K562 (cell line): ENCODE data around the gene MYO1E. TPM values are rescaled to one million over a fixed set of nuclear protein-coding genes. Genes with fewer than 3 reads are reported as not detected.

Experiments used
- ATAC-seq: fragments of 200-7000 bp; cut with Tn5 transposase; 3 replicates; pipeline ENCODE4 v1.9.1; 2020; ENCODE audit warnings: moderate library complexity
- BruUV-seq: library from RNA; stranded (reverse); fragments of 400-500 nt; replicated peaks from 2 replicates; lab custom pipeline; 2021; lab: Mats Ljungman, UMichigan
- CTCF ChIA-PET: fragments of 300-600 bp; formaldehyde crosslinking; extraction: SDS; loops from one replicate; lab custom pipeline; 2021; ENCODE audit warnings: low intra/inter-chr PET ratio; lab: Yijun Ruan, JAX
- POLR2A ChIA-PET: fragments of 300-600, 350-650 bp; sonication (Branson Sonifier 250); formaldehyde crosslinking; extraction: SDS; loops from one replicate; lab custom pipeline; 2021; ENCODE audit warnings: antibody characterized with exemption, inconsistent platforms; lab: Yijun Ruan, JAX
- DNase-seq, 4 experiments: peaks; one replicate each; pipeline versions ENCODE4 v3.0.0 to v3.0.0-alpha.2; 2011 to 2018; ENCODE audit warnings: low spot score in 3 of 4, mixed read lengths in 3 of 4; ENCODE audit errors: extremely low read depth in 1 of 4
- FAIRE-seq: peaks from 2 replicates; lab custom pipeline; 2011; peaks lifted over from hg19 to GRCh38; lab: Jason Lieb, UNC
- H2AFZ ChIP-seq: 2 replicates; pipeline ENCODE4 v1.6.0; 2011; ENCODE audit warnings: low read depth, low read length, control low read depth, inconsistent platforms
- H3K27ac ChIP-seq: fragments of 200-600 bp; 3 replicates; pipeline ENCODE4 v1.8.0; 2011; ENCODE audit warnings: low read depth, mild to moderate bottlenecking, control low read depth, inconsistent platforms, low read length, moderate library complexity, mixed read lengths; ENCODE audit errors: extremely low read depth
- H3K27me3 ChIP-seq, 2 experiments: fragments of 300-600 bp in 1 of 2; 2 replicates in 1 of 2; 3 replicates in 1 of 2; pipeline versions ENCODE4 v1.6.0 to v1.8.0; 2011; ENCODE audit warnings: inconsistent platforms in 2 of 2, low read length in 2 of 2, mild to moderate bottlenecking in 1 of 2, mixed read lengths in 1 of 2, moderate library complexity in 1 of 2; ENCODE audit not compliant: control insufficient read depth in 2 of 2, insufficient read depth in 2 of 2
- H3K36me3 ChIP-seq: fragments of 300-600 bp; 3 replicates; pipeline ENCODE4 v1.8.0; 2011; ENCODE audit warnings: mild to moderate bottlenecking, low read length, inconsistent platforms; ENCODE audit not compliant: control insufficient read depth, insufficient read depth
- H3K4me1 ChIP-seq, 2 experiments: fragments of 200-600 bp in 1 of 2; replicated peaks in 1 of 2; 2 replicates in 1 of 2; 3 replicates in 1 of 2; pipeline versions ENCODE4 v1.5.1 to v1.8.0; 2011; ENCODE audit warnings: inconsistent platforms in 2 of 2, low read length in 2 of 2, mild to moderate bottlenecking in 1 of 2, mixed read lengths in 1 of 2, moderate library complexity in 1 of 2; ENCODE audit not compliant: control insufficient read depth in 2 of 2, insufficient read depth in 2 of 2
- H3K4me2 ChIP-seq: 2 replicates; pipeline ENCODE4 v1.6.1; 2011; ENCODE audit warnings: low read length, control low read depth, inconsistent platforms, mixed read lengths; ENCODE audit not compliant: insufficient read depth
- H3K4me3 ChIP-seq: fragments of 200-600 bp; sonication (generic), shearing (Covaris generic); 2 replicates; pipeline ENCODE4 v1.5.1; 2016; ENCODE audit warnings: control low read depth, inconsistent platforms
- H3K79me2 ChIP-seq: fragments of 200-600 bp; 3 replicates; pipeline ENCODE4 v1.8.0; 2011; ENCODE audit warnings: low read length, inconsistent platforms; ENCODE audit not compliant: control insufficient read depth, insufficient read depth
- H3K9ac ChIP-seq, 2 experiments: 2 replicates each; pipeline versions ENCODE4 v1.6.0 to v1.6.1; 2011; ENCODE audit warnings: low read depth in 2 of 2, low read length in 2 of 2, control low read depth in 1 of 2, inconsistent platforms in 1 of 2, mild to moderate bottlenecking in 1 of 2, mixed read lengths in 1 of 2; ENCODE audit not compliant: insufficient read depth in 1 of 2
- H3K9me1 ChIP-seq: one replicate; pipeline ENCODE4 v1.6.0; 2011; ENCODE audit warnings: inconsistent platforms, mild to moderate bottlenecking, low read length, moderate library complexity; ENCODE audit not compliant: control insufficient read depth, insufficient read depth
- H3K9me3 ChIP-seq: replicated peaks from 2 replicates; pipeline ENCODE4 v1.5.1; 2011; ENCODE audit warnings: low read depth, low read length, inconsistent platforms; ENCODE audit not compliant: control insufficient read depth, insufficient read depth
- H4K20me1 ChIP-seq: replicated peaks from 2 replicates; pipeline ENCODE4 v1.6.1; 2011; ENCODE audit warnings: low read length, inconsistent platforms, mixed read lengths; ENCODE audit not compliant: control insufficient read depth, insufficient read depth
- ZBTB1 ChIP-seq: sonication (generic); formaldehyde crosslinking; IDR thresholded peaks from 2 replicates; pipeline ENCODE4 v1.8.1; 2023; ENCODE audit warnings: missing genetic modification reagents, low read depth, mild to moderate bottlenecking, borderline replicate concordance
- WGBS: fragments of 100-300 bp; shearing (Covaris generic); methylation state at CpG from one replicate; pipeline ENCODE4 v1.1.6; 2016; ENCODE audit warnings: low coverage, mixed read lengths; ENCODE audit not compliant: insufficient coverage; ENCODE audit errors: missing lambda C conversion rate; 5-methylcytosine and 5-hydroxymethylcytosine counted together
- in situ Hi-C: fragments of 300-500 bp; cut with MboI; formaldehyde crosslinking; loops from 4 replicates; pipeline ENCODE4 v1.15.0; 2018; ENCODE audit warnings: inconsistent platforms, mixed read lengths
- intact Hi-C: fragments of 100-400 bp; cut with micrococcal nuclease; formaldehyde crosslinking; loops from 2 replicates; pipeline ENCODE4 v1.14.2; 2022
- polyA plus RNA-seq, 8 experiments: library from polyadenylated mRNA; depleted of rRNA in 4 of 8; stranded (reverse) in 5 of 8; unstranded in 3 of 8; fragments of >200 nt; fragmentation: Nextera tagmentation in 2 of 8; fragmentation: Illumina TruSeq in 1 of 8; extraction: Ambion mirVana in 2 of 8; extraction: Trizol in 1 of 8; gene quantifications; 2 replicates each; pipeline versions ENCODE4 v1.2.1 to v1.2.3, GENCODE V29; 2011 to 2014; ENCODE audit warnings: inconsistent platforms in 1 of 8, missing spikeins in 1 of 8
- total RNA-seq, 7 experiments: library from RNA; depleted of rRNA in 6 of 7; stranded (reverse); fragments of >200 nt in 6 of 7; fragmentation: Illumina TruSeq in 2 of 7; extraction: Trizol in 2 of 7; gene quantifications; 2 replicates each; pipeline versions ENCODE4 v1.2.1 to v1.2.3, GENCODE V29; 2011 to 2021; ENCODE audit warnings: low replicate concordance in 1 of 7
- TF ChIP-seq, protein P1 (sequence below), 2 experiments: fragments of 450-650 bp; formaldehyde crosslinking in 1 of 2; IDR thresholded peaks; 2 replicates each; pipeline versions ENCODE4 v1.4.0 to v1.6.1; 2014 to 2020; ENCODE audit warnings: mild to moderate bottlenecking in 2 of 2, borderline replicate concordance in 1 of 2, low read depth in 1 of 2

MYO1E gene
- total and polyA plus RNA-seq, 9 of the 15 experiments (the other 6 are each of a cell fraction or from before 2014, with no cell fraction given), result under 0.01 to 0.44 (median 0.01) TPM; not detected in 6

DNA sequence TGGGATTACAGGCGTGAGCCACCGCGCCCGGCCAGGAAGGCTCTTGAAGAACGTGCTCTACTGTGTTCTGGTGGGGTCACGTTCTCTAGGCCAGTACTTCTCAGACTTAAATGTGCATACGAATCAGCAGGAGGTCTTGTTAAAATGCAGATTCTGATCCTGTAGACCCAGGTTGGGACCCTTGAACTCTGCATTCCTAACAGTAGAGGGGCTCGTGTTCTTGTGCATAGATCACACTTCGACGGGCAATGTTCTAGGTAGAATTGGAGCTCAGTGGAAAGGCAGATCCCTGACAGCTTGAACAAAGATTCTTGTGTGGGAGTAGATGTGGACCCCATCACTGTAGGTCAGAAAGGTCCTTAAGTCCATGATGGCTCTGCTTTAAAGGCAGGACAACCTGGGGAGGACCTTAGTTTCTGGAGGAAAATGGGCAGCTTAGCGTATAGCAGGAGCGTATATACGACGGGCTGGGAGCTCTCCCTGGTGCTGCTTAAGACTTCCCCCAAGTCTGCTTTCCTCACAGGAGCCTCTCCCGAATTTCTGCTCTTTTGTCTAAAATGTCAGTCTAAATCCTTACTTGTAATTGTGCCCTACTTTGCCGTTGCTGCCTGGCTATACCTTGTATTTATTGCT is 48.4 kb upstream of the MYO1E start:
- no peak for ATAC-seq
- intact Hi-C loops, result no loop called here
- peaks cover 0 to 5% of the 10 kb centered on the region in 2 experiments; a peak in 2 of 5 replicates for H3K27me3 ChIP-seq
- TF ChIP-seq, protein P1, sequence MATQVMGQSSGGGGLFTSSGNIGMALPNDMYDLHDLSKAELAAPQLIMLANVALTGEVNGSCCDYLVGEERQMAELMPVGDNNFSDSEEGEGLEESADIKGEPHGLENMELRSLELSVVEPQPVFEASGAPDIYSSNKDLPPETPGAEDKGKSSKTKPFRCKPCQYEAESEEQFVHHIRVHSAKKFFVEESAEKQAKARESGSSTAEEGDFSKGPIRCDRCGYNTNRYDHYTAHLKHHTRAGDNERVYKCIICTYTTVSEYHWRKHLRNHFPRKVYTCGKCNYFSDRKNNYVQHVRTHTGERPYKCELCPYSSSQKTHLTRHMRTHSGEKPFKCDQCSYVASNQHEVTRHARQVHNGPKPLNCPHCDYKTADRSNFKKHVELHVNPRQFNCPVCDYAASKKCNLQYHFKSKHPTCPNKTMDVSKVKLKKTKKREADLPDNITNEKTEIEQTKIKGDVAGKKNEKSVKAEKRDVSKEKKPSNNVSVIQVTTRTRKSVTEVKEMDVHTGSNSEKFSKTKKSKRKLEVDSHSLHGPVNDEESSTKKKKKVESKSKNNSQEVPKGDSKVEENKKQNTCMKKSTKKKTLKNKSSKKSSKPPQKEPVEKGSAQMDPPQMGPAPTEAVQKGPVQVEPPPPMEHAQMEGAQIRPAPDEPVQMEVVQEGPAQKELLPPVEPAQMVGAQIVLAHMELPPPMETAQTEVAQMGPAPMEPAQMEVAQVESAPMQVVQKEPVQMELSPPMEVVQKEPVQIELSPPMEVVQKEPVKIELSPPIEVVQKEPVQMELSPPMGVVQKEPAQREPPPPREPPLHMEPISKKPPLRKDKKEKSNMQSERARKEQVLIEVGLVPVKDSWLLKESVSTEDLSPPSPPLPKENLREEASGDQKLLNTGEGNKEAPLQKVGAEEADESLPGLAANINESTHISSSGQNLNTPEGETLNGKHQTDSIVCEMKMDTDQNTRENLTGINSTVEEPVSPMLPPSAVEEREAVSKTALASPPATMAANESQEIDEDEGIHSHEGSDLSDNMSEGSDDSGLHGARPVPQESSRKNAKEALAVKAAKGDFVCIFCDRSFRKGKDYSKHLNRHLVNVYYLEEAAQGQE (IDR thresholded peaks at IDR 0.05; ENCODE audit: borderline replicate concordance), result peak; percentile 79
- TF ChIP-seq, protein P1 (CRISPR knock-in tag; IDR thresholded peaks at IDR 0.05; ENCODE audit: low read depth), result no peak
- TF ChIP-seq ZBTB1 (CRISPR knock-in tag), result no peak
- TF ChIP-seq, all 486 proteins: peak for 1
- H3K4me3 ChIP-seq, result no peak overlapping the region
- 13% methylated on average over 12 of the region's 16 CpGs for WGBS
- H3K27ac ChIP-seq, result no peak overlapping the region
- H3K9me3 ChIP-seq, result no peaks in the 10 kb centered on the region
- H3K4me1 ChIP-seq, result no peaks in the 10 kb centered on the region
- no peak overlapping the region for H2AFZ ChIP-seq
- H3K9ac ChIP-seq, result no peak overlapping the region
- H3K4me2 ChIP-seq, result no peak overlapping the region
- H3K36me3 ChIP-seq, result no peaks in the 10 kb centered on the region
- FAIRE-seq (no peak), DNase-seq (no peak)
- in situ Hi-C loops, result no loop called here
- no peaks in the 10 kb centered on the region for H4K20me1 ChIP-seq
- ChIA-PET POLR2A (interaction anchor here (0.6 kb wide), 1 partner anchor 9 kb away, joined by 3 read pairs; no protein-coding TSS in a partner anchor), CTCF (no interaction called here)
- BruUV-seq, result no TSS peak
- H3K79me2 ChIP-seq, result no peaks in the 10 kb centered on the region
- no peaks in the 10 kb centered on the region for H3K9me1 ChIP-seq
